Measurements from ENCODE around the gene HIVEP3.

- TF ChIP-seq CTCF (IDR thresholded peaks at IDR 0.05) (no peak), POLR2A (IDR thresholded peaks at IDR 0.05) (no peak)
Observed at GRCh38 chr1:41545996-41546832, 372.5 kb downstream of the HIVEP3 start.
